HepG2 (cell line): ENCODE results near the gene RBCK1. TPM values are rescaled to one million over a fixed set of nuclear protein-coding genes. Genes with fewer than 3 reads are reported as not detected.

Experiments
- ATAC-seq: fragments of 200-7000 bp; cut with Tn5 transposase; 3 replicates; pipeline ENCODE4 v1.9.1; 2020; ENCODE audit warnings: mild to moderate bottlenecking, moderate library complexity
- BruUV-seq: library from RNA; stranded (reverse); fragments of 400-500 nt; replicated peaks from 2 replicates; lab custom pipeline; 2021; lab: Mats Ljungman, UMichigan
- CTCF ChIA-PET: fragments of 300-600 bp; formaldehyde crosslinking; extraction: SDS; loops from one replicate; lab custom pipeline; 2021; ENCODE audit warnings: low total read pairs, inconsistent platforms, low intra/inter-chr PET ratio; lab: Yijun Ruan, JAX
- POLR2A ChIA-PET: fragments of 350-600 bp; sonication (Branson Sonifier 250); formaldehyde crosslinking; loops from one replicate; lab custom pipeline; 2020; ENCODE audit warnings: antibody characterized with exemption, inconsistent platforms; lab: Yijun Ruan, JAX
- DNase-seq: peaks from one replicate; pipeline ENCODE4 v3.0.0-alpha.2; 2015; ENCODE audit warnings: low spot score
- FAIRE-seq: peaks from 3 replicates; lab custom pipeline; 2011; peaks lifted over from hg19 to GRCh38; lab: Jason Lieb, UNC
- H2AFZ ChIP-seq: one replicate; pipeline ENCODE4 v1.6.1; 2011; ENCODE audit warnings: low read length, inconsistent platforms
- H3K27ac ChIP-seq: fragments of 300-600 bp; 3 replicates; pipeline ENCODE4 v1.8.0; 2011; ENCODE audit warnings: mixed run types, mild to moderate bottlenecking, mixed read lengths, low read length, inconsistent platforms; ENCODE audit not compliant: insufficient read depth; ENCODE audit errors: extremely low read length
- H3K27me3 ChIP-seq, 2 experiments: fragments of 200-600 bp in 1 of 2; 2 replicates in 1 of 2; 3 replicates in 1 of 2; pipeline versions ENCODE4 v1.6.0 to v1.8.0; 2011; ENCODE audit warnings: low read length in 2 of 2, mild to moderate bottlenecking in 2 of 2, moderate library complexity in 2 of 2, inconsistent platforms in 1 of 2; ENCODE audit not compliant: insufficient read depth in 2 of 2, control insufficient read depth in 1 of 2
- H3K36me3 ChIP-seq, 2 experiments: fragments of 200-600 bp in 1 of 2; replicated peaks in 1 of 2; 2 replicates in 1 of 2; 3 replicates in 1 of 2; pipeline versions ENCODE4 v1.5.1 to v1.8.0; 2011; ENCODE audit warnings: low read length in 2 of 2, inconsistent platforms in 1 of 2; ENCODE audit not compliant: insufficient read depth in 2 of 2, control insufficient read depth in 1 of 2
- H3K4me1 ChIP-seq: 2 replicates; pipeline ENCODE4 v1.5.1; 2012; ENCODE audit warnings: low read length, inconsistent platforms; ENCODE audit not compliant: insufficient read depth
- H3K4me2 ChIP-seq: 2 replicates; pipeline ENCODE4 v1.6.0; 2011; ENCODE audit warnings: low read depth, low read length, inconsistent platforms
- H3K4me3 ChIP-seq, 3 experiments: fragments of 200-600 bp in 1 of 3; sonication (generic), shearing (Covaris generic) in 1 of 3; replicated peaks in 1 of 3; 2 replicates each; pipeline ENCODE4 v1.5.1; 2011 to 2016; ENCODE audit warnings: low read length in 3 of 3, inconsistent platforms in 2 of 3, low read depth in 2 of 3, mild to moderate bottlenecking in 2 of 3, control low read depth in 1 of 3, mixed read lengths in 1 of 3; ENCODE audit not compliant: insufficient read depth in 1 of 3
- H3K79me2 ChIP-seq: one replicate; pipeline ENCODE4 v1.6.1; 2011; ENCODE audit warnings: low read length, inconsistent platforms; ENCODE audit not compliant: insufficient read depth
- H3K9ac ChIP-seq: 2 replicates; pipeline ENCODE4 v1.6.0; 2011; ENCODE audit warnings: mild to moderate bottlenecking, low read depth, low read length, inconsistent platforms; ENCODE audit not compliant: insufficient read depth
- H3K9me3 ChIP-seq: 2 replicates; pipeline ENCODE4 v1.5.1; 2012; ENCODE audit warnings: mild to moderate bottlenecking, low read length
- H4K20me1 ChIP-seq: 2 replicates; pipeline ENCODE4 v1.6.0; 2011; ENCODE audit warnings: inconsistent platforms, mild to moderate bottlenecking, low read length, moderate library complexity; ENCODE audit not compliant: insufficient read depth
- ARHGAP35 ChIP-seq: sonication (generic); formaldehyde crosslinking; IDR thresholded peaks from 2 replicates; pipeline ENCODE4 v1.9.0; 2022; ENCODE audit warnings: mild to moderate bottlenecking, inconsistent platforms, moderate library complexity, missing genetic modification reagents, borderline replicate concordance
- DPF2 ChIP-seq: sonication (generic); formaldehyde crosslinking; IDR thresholded peaks from 2 replicates; pipeline ENCODE4 v1.4.0; 2020; ENCODE audit warnings: mild to moderate bottlenecking, low read depth, missing genetic modification reagents, borderline replicate concordance
- HES4 ChIP-seq: sonication (generic); formaldehyde crosslinking; IDR thresholded peaks from 2 replicates; pipeline ENCODE4 v1.9.0; 2021; ENCODE audit warnings: mild to moderate bottlenecking, missing genetic modification reagents, borderline replicate concordance
- KLF12 ChIP-seq: sonication (generic); formaldehyde crosslinking; IDR thresholded peaks from 2 replicates; pipeline ENCODE4 v1.4.0; 2020; ENCODE audit warnings: missing genetic modification reagents, borderline replicate concordance
- TCF7L2 ChIP-seq: IDR thresholded peaks from 2 replicates; pipeline ENCODE4 v1.6.1; 2011; ENCODE audit warnings: mild to moderate bottlenecking, low read depth, low read length, moderate library complexity
- ZBTB42 ChIP-seq: sonication (generic); formaldehyde crosslinking; IDR thresholded peaks from 2 replicates; pipeline ENCODE4 v1.5.0; 2020; ENCODE audit warnings: mild to moderate bottlenecking, missing genetic modification reagents
- ZNF121 ChIP-seq: sonication (generic); formaldehyde crosslinking; IDR thresholded peaks from 2 replicates; pipeline ENCODE4 v1.5.0; 2020; ENCODE audit warnings: mild to moderate bottlenecking, missing genetic modification reagents
- ZNF224 ChIP-seq: sonication (generic); formaldehyde crosslinking; IDR thresholded peaks from 2 replicates; pipeline ENCODE4 v1.5.0; 2020; ENCODE audit warnings: mild to moderate bottlenecking, missing genetic modification reagents
- ZNF432 ChIP-seq: sonication (generic); formaldehyde crosslinking; IDR thresholded peaks from 2 replicates; pipeline ENCODE4 v1.5.0; 2020; ENCODE audit warnings: missing genetic modification reagents, mild to moderate bottlenecking, borderline replicate concordance
- ZNF720 ChIP-seq: sonication (generic); formaldehyde crosslinking; IDR thresholded peaks from 2 replicates; pipeline ENCODE4 v1.4.0; 2020; ENCODE audit warnings: missing genetic modification reagents
- ZSCAN12 ChIP-seq: sonication (generic); formaldehyde crosslinking; IDR thresholded peaks from 2 replicates; pipeline ENCODE4 v1.9.0; 2021; ENCODE audit warnings: mild to moderate bottlenecking, missing genetic modification reagents
- ZSCAN29 ChIP-seq: sonication (generic); formaldehyde crosslinking; conservative IDR thresholded peaks from 2 replicates; pipeline ENCODE4 v1.4.0; 2020; ENCODE audit warnings: mild to moderate bottlenecking, missing genetic modification reagents
- WGBS: methylation state at CpG from one replicate; pipeline ENCODE4 v1.1.6; 2017; ENCODE audit warnings: low lambda C conversion rate; 5-methylcytosine and 5-hydroxymethylcytosine counted together
- in situ Hi-C: cut with HindIII; loops from 2 replicates; pipeline ENCODE4 v1.10.0; 2017; ENCODE audit warnings: low pct_unique_long_range_greater_than_20kb; ENCODE audit not compliant: extremely low pct_ligation_motif_present
- intact Hi-C: fragments of 100-400 bp; cut with micrococcal nuclease; formaldehyde crosslinking; loops from one replicate; pipeline ENCODE4 v1.10.0; 2022; ENCODE audit not compliant: unreplicated experiment
- polyA plus RNA-seq, 8 experiments: library from polyadenylated mRNA; depleted of rRNA in 3 of 8; stranded (reverse) in 7 of 8; unstranded in 1 of 8; fragments of >200 nt; fragmentation: Illumina TruSeq in 4 of 8; extraction: Trizol in 4 of 8; gene quantifications; 2 replicates each; pipeline versions ENCODE4 v1.2.1 to v1.2.3, GENCODE V29; 2011 to 2016; ENCODE audit warnings: low read depth in 4 of 8, missing spikeins in 1 of 8, mixed read lengths in 1 of 8; ENCODE audit not compliant: insufficient read depth in 1 of 8
- total RNA-seq, 5 experiments: library from RNA; depleted of rRNA; stranded (reverse); fragments of >200 nt; fragmentation: Illumina TruSeq; extraction: Trizol; gene quantifications; 2 replicates each; pipeline ENCODE4 v1.2.3, GENCODE V29; 2016; ENCODE audit warnings: low read depth in 1 of 5
- TF ChIP-seq, protein P1 (sequence below): sonication (generic); formaldehyde crosslinking; IDR thresholded peaks from 2 replicates; pipeline ENCODE4 v1.4.0; 2020; ENCODE audit warnings: missing genetic modification reagents

RBCK1 gene
- total and polyA plus RNA-seq, 2 of the 13 experiments (the other 11 are each of a cell fraction or from before 2014, with no cell fraction given): 149 to 215 TPM

- TF ChIP-seq ARHGAP35 (CRISPR knock-in tag) (peak; percentile 80; the same call in 1 of the 2 replicates), ZNF121 (peak; percentile 74), KLF12 (CRISPR knock-in tag) (peak; percentile 13; the same call in 1 of the 2 replicates), ZSCAN12 (CRISPR knock-in tag) (peak; percentile 47; the same call in 1 of the 2 replicates), ZNF432 (no peak), TCF7L2 (no peak)
Measured at GRCh38 chr20:407133-407952, 756 bp upstream of the RBCK1 start (continued).

- Histone ChIP-seq H3K9me3 (no peaks in the 10 kb centered on the region), H2AFZ (no peak overlapping the region), H3K79me2 (peaks cover 65% of the 10 kb centered on the region), H4K20me1 (no peaks in the 10 kb centered on the region), H3K4me1 (peaks cover 81% of the 10 kb centered on the region), H3K27me3 (no peaks in the 10 kb centered on the region; a peak in 1 of 5 replicates), H3K4me3 (peak overlapping the region; percentile 95 to 98 (median 97)), H3K27ac (peak overlapping the region; percentile 92), H3K9ac (peak overlapping the region; percentile 100), H3K36me3 (peaks cover 8 to 42% of the 10 kb centered on the region in 2 experiments; a peak in 4 of 5 replicates), H3K4me2 (peak overlapping the region; percentile 93)
- BruUV-seq: no TSS peak
- intact Hi-C loops: loop anchor here (1.0 to 2.0 kb wide), 2 partner anchors 22 to 46 kb away; no protein-coding TSS in a partner anchor
- WGBS: 2% methylated on average over 7 of the region's 7 CpGs
- in situ Hi-C loops: no loop called here
- DNase-seq (no peak), FAIRE-seq (no peak), ATAC-seq (peak; percentile 12)
- CTCF ChIA-PET: no interaction called here
- POLR2A ChIA-PET: interaction anchor here (0.9 to 2.8 kb wide), 12 partner anchors 8 to 135 kb away, joined by 3 to 19 read pairs (median 6); partner anchors contain the start of genes CSNK2A1, NRSN2 and TRIB3
- TF ChIP-seq ZNF224 (CRISPR knock-in tag): 0 out of 2 replicates have a peak, but pooled peaks have one; percentile 92
- peak; percentile 90 for TF ChIP-seq ZSCAN29 (CRISPR knock-in tag)
- no peak for TF ChIP-seq ZBTB42 (CRISPR knock-in tag)
- 0 out of 2 replicates have a peak, but pooled peaks have one; percentile 39 for TF ChIP-seq HES4 (CRISPR knock-in tag)
- 0 out of 2 replicates have a peak, but pooled peaks have one; percentile 16 for TF ChIP-seq DPF2 (CRISPR knock-in tag)
- TF ChIP-seq, protein P1, sequence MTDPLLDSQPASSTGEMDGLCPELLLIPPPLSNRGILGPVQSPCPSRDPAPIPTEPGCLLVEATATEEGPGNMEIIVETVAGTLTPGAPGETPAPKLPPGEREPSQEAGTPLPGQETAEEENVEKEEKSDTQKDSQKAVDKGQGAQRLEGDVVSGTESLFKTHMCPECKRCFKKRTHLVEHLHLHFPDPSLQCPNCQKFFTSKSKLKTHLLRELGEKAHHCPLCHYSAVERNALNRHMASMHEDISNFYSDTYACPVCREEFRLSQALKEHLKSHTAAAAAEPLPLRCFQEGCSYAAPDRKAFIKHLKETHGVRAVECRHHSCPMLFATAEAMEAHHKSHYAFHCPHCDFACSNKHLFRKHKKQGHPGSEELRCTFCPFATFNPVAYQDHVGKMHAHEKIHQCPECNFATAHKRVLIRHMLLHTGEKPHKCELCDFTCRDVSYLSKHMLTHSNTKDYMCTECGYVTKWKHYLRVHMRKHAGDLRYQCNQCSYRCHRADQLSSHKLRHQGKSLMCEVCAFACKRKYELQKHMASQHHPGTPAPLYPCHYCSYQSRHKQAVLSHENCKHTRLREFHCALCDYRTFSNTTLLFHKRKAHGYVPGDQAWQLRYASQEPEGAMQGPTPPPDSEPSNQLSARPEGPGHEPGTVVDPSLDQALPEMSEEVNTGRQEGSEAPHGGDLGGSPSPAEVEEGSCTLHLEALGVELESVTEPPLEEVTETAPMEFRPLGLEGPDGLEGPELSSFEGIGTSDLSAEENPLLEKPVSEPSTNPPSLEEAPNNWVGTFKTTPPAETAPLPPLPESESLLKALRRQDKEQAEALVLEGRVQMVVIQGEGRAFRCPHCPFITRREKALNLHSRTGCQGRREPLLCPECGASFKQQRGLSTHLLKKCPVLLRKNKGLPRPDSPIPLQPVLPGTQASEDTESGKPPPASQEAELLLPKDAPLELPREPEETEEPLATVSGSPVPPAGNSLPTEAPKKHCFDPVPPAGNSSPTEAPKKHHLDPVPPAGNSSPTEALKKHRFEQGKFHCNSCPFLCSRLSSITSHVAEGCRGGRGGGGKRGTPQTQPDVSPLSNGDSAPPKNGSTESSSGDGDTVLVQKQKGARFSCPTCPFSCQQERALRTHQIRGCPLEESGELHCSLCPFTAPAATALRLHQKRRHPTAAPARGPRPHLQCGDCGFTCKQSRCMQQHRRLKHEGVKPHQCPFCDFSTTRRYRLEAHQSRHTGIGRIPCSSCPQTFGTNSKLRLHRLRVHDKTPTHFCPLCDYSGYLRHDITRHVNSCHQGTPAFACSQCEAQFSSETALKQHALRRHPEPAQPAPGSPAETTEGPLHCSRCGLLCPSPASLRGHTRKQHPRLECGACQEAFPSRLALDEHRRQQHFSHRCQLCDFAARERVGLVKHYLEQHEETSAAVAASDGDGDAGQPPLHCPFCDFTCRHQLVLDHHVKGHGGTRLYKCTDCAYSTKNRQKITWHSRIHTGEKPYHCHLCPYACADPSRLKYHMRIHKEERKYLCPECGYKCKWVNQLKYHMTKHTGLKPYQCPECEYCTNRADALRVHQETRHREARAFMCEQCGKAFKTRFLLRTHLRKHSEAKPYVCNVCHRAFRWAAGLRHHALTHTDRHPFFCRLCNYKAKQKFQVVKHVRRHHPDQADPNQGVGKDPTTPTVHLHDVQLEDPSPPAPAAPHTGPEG (CRISPR knock-in tag): peak; percentile 8; the same call in 1 of the 2 replicates
- 0 out of 2 replicates have a peak, but pooled peaks have one; percentile 2 for TF ChIP-seq ZNF720 (CRISPR knock-in tag)
Measured at GRCh38 chr20:408843-409696, 971 bp downstream of the RBCK1 start.
